ENCODE results near the gene DNPH1. TPM values are rescaled to one million over a fixed set of nuclear protein-coding genes. Genes with fewer than 3 reads are reported as not detected.

DNPH1 gene
- total RNA-seq, 1 donor from 2014 or later = 31.2 TPM

Other genes starting within 250 kb of the DNPH1 start
- 40.3 TPM for gene PPP2R5D, start 244.9 kb downstream of the DNPH1 start, total RNA-seq
- gene MEA1, start 215.5 kb downstream of the DNPH1 start, total RNA-seq = 28.7 TPM
- gene KLHDC3, start 215.2 kb downstream of the DNPH1 start, total RNA-seq = 167 TPM
- 27.6 TPM for gene RRP36, start 207.9 kb downstream of the DNPH1 start, total RNA-seq
- gene CUL7, start 175.6 kb downstream of the DNPH1 start, total RNA-seq = 9.6 TPM
- gene MRPL2, start 170.0 kb downstream of the DNPH1 start, total RNA-seq = 116 TPM
- 35.9 TPM for gene KLC4, start 169.8 kb downstream of the DNPH1 start, total RNA-seq
- 2.1 TPM for gene PTK7, start 153.2 kb downstream of the DNPH1 start, total RNA-seq
- gene SRF, start 58.2 kb downstream of the DNPH1 start, total RNA-seq = 78.7 TPM
- 10.9 TPM for gene CUL9, start 47.3 kb downstream of the DNPH1 start, total RNA-seq
- gene TTBK1, start 14.0 kb upstream of the DNPH1 start, total RNA-seq = 0.15 TPM
- gene SLC22A7, start 68.8 kb upstream of the DNPH1 start, total RNA-seq = not detected
- 6.6 TPM for gene CRIP3, start 79.3 kb upstream of the DNPH1 start, total RNA-seq
- gene ZNF318, start 140.2 kb upstream of the DNPH1 start, total RNA-seq = 12.4 TPM
- gene ABCC10, start 198.1 kb upstream of the DNPH1 start, total RNA-seq = 11.5 TPM
- 1.2 TPM for gene DLK2, start 226.1 kb upstream of the DNPH1 start, total RNA-seq
- 23.2 TPM for gene TJAP1, start 248.1 kb upstream of the DNPH1 start, total RNA-seq